Lower leg skin (tissue), 3 donors: ENCODE data around the gene A2M.

Experiments
- POLR2A ChIP-seq, 2 donors: fragments of 450-650 bp; IDR thresholded peaks; one replicate each; pipeline ENCODE4 v1.6.1; 2016 to 2017; ENCODE audit warnings: antibody characterized with exemption in 2 of 2, mild to moderate bottlenecking in 1 of 2, moderate library complexity in 1 of 2
- TF ChIP-seq, protein P1 (sequence below), 3 donors: fragments of 450-650 bp; IDR thresholded peaks; one replicate each; pipeline ENCODE4 v1.5.1; 2016; ENCODE audit warnings: antibody characterized with exemption in 3 of 3, mild to moderate bottlenecking in 3 of 3, moderate library complexity in 2 of 3

DNA sequence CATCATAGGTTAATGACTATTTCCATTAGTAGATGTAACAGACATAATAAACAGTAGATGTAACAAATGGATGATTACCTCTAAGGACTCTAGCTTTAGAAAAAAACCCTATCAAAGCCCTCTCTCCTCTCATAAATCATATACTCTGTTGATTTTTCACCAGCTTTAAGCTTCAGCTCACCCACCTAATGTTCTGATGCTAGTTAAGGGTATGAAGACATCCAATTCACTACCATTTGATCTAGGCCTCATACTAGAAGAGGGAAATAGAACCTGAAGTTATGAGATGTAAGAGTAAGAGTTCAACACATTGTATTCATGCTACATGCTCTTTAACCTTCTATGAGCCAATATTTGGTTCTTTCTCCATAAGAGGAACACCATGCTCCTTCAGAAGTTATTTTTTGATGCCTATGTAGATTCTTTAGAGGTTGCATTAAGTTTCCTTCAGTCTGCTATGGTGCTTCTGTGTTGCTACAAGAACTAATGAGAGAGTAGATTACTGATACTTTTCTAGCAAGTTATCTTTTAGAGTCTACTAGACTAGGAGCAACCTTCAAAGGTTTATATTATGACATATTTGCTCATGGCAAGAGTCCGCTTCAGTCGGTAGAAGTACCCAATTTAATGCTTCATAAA lies 16.0 kb downstream of the A2M start:
- TF ChIP-seq POLR2A (IDR thresholded peaks at IDR 0.05) = no peak
- TF ChIP-seq, protein P1, sequence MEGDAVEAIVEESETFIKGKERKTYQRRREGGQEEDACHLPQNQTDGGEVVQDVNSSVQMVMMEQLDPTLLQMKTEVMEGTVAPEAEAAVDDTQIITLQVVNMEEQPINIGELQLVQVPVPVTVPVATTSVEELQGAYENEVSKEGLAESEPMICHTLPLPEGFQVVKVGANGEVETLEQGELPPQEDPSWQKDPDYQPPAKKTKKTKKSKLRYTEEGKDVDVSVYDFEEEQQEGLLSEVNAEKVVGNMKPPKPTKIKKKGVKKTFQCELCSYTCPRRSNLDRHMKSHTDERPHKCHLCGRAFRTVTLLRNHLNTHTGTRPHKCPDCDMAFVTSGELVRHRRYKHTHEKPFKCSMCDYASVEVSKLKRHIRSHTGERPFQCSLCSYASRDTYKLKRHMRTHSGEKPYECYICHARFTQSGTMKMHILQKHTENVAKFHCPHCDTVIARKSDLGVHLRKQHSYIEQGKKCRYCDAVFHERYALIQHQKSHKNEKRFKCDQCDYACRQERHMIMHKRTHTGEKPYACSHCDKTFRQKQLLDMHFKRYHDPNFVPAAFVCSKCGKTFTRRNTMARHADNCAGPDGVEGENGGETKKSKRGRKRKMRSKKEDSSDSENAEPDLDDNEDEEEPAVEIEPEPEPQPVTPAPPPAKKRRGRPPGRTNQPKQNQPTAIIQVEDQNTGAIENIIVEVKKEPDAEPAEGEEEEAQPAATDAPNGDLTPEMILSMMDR (IDR thresholded peaks at IDR 0.05) = no peak
